ENCODE measurements around the gene RLN3.

DNA sequence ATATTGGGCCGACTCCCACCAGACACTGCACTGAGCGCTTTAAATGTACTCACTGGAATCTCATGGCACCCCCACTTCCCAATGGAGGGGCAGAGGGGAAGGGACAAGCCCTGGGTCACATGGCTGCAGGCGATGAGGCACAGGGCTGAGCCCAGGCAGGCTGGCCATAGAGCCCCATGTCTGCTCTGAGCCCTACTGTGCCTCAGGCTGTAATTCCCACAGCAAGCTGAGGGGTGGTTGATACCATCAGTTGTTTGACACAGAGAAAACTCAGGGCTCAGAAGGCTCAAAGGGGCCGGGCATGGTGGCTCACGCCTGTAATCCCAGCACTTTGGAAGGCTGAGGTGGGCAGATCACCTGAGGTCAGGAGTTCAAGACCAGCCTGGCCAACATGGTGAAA is 46.9 kb upstream of the RLN3 start:
- TF ChIP-seq, protein P1, sequence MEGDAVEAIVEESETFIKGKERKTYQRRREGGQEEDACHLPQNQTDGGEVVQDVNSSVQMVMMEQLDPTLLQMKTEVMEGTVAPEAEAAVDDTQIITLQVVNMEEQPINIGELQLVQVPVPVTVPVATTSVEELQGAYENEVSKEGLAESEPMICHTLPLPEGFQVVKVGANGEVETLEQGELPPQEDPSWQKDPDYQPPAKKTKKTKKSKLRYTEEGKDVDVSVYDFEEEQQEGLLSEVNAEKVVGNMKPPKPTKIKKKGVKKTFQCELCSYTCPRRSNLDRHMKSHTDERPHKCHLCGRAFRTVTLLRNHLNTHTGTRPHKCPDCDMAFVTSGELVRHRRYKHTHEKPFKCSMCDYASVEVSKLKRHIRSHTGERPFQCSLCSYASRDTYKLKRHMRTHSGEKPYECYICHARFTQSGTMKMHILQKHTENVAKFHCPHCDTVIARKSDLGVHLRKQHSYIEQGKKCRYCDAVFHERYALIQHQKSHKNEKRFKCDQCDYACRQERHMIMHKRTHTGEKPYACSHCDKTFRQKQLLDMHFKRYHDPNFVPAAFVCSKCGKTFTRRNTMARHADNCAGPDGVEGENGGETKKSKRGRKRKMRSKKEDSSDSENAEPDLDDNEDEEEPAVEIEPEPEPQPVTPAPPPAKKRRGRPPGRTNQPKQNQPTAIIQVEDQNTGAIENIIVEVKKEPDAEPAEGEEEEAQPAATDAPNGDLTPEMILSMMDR (IDR thresholded peaks at IDR 0.05): no peak
- TF ChIP-seq POLR2A (IDR thresholded peaks at IDR 0.05): no peak

Data from esophagus squamous epithelium (tissue), 4 donors.